ENCODE measurements around the gene CX3CL1.
"Not testable (repeated sequence)": the region's sequence is repeated elsewhere in the genome, so short reads cannot be mapped to it uniquely, and the experiment has no call there.

The CX3CL1 gene

DNA sequence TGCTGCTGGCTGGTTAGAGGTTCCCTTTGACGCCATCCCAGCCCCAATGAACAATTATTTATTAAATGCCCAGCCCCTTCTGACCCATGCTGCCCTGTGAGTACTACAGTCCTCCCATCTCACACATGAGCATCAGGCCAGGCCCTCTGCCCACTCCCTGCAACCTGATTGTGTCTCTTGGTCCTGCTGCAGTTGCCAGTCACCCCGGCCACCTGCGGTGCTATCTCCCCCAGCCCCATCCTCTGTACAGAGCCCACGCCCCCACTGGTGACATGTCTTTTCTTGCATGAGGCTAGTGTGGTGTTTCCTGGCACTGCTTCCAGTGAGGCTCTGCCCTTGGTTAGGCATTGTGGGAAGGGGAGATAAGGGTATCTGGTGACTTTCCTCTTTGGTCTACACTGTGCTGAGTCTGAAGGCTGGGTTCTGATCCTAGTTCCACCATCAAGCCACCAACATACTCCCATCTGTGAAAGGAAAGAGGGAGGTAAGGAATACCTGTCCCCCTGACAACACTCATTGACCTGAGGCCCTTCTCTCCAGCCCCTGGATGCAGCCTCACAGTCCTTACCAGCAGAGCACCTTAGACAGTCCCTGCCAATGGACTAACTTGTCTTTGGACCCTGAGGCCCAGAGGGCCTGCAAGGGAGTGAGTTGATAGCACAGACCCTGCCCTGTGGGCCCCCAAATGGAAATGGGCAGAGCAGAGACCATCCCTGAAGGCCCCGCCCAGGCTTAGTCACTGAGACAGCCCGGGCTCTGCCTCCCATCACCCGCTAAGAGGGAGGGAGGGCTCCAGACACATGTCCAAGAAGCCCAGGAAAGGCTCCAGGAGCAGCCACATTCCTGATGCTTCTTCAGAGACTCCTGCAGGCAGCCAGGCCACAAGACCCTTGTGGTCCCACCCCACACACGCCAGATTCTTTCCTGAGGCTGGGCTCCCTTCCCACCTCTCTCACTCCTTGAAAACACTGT, 11.3 kb downstream of the CX3CL1 start:
- no peak for DNase-seq

DNA sequence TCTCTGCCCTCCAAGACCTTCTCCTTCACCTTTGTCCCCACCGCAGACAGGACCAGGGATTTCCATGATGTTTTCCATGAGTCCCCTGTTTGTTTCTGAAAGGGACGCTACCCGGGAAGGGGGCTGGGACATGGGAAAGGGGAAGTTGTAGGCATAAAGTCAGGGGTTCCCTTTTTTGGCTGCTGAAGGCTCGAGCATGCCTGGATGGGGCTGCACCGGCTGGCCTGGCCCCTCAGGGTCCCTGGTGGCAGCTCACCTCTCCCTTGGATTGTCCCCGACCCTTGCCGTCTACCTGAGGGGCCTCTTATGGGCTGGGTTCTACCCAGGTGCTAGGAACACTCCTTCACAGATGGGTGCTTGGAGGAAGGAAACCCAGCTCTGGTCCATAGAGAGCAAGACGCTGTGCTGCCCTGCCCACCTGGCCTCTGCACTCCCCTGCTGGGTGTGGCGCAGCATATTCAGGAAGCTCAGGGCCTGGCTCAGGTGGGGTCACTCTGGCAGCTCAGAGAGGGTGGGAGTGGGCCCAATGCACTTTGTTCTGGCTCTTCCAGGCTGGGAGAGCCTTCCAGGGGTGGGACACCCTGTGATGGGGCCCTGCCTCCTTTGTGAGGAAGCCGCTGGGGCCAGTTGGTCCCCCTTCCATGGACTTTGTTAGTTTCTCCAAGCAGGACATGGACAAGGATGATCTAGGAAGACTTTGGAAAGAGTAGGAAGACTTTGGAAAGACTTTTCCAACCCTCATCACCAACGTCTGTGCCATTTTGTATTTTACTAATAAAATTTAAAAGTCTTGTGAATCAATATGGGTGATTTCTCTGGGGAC, 12.2 kb downstream of the CX3CL1 start:
- DNase-seq, result no peak

DNA sequence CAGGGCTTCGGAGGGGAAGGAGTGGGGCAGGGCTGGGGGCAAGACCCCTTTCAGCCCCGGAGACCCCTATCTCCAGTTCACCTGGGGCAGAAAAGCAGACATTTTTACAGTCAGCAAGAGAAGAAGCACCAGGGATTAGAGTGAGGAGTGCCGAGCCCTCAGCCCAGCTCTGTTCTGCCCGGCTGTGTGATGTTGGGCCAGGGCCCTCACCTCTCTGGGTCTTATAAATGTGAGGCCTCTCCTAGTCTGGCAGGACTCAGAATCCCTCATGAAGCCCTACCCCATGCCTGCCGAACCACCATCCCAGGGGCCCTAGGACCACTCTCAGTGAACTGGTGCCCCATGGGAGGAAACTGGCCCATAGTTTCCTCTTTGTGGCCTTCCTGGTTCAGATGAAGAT, 12.8 kb downstream of the CX3CL1 start:
- no peak for DNase-seq

DNA sequence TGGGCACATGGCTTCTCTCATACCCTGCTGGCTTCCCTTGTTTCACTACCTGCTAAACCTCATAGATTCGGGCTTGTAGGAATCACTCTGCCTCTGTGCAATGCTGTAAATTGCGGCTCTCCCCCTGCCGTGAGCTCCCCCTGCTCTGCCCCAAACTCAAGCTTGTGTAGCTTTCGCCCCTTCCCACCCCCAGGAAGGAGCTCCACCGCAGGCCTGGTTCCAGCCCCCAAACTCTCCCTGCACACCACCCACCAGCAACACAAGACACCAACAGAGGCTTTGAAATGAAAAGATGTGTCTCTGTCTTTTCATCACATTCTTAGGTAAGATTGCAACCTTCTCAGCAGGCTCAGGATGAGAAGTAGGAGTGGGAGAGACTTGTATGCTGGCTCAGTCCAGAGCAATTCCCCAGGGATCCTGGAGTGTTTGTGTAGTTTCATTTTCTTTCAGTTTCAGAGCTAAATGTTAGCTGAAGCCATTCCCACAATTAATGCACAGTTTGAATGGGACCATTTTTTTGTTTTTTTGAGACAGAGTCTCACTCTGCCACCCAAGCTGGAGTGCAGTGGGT, 14.2 kb downstream of the CX3CL1 start:
- peak in 2 of 3 experiments; percentile 11 to 65 for DNase-seq

DNA sequence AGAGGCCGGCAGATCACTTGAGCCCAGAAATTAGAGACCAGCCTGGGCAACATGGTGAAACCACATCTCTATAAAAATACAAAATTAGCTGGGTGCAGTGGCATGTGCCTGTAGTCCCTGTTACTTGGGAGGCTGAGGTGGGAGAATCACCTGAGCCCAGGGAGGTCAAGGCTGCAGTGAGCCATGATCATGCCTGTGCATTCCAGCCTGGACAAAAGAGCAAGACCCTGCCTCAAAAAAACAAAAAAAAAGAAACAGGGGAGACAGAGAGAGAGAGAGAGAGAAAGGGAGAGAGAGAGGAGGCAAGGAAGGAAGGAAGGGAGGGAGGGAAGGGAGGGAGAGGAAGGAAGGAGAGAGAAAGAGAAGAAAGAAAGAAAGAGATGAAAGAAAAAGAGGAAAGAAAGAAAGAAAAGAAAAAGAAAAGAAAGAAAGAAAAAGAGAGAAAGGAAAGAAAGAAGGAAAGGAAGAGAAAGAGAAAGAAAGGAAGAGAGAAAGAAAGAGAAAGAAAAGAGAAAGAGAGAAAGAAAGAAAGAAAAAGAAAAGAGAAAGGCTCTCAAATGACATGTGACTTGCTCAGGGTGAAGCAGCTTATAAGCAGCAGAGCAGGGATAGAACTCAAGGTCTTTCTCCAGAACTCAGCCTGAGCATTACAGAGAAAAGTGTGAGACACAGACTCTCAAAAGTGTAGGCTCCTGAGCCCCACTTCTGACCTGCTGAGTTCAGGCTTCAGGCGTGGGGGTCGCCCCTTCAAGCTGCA, 15.5 kb downstream of the CX3CL1 start:
- DNase-seq, result no peak

DNA sequence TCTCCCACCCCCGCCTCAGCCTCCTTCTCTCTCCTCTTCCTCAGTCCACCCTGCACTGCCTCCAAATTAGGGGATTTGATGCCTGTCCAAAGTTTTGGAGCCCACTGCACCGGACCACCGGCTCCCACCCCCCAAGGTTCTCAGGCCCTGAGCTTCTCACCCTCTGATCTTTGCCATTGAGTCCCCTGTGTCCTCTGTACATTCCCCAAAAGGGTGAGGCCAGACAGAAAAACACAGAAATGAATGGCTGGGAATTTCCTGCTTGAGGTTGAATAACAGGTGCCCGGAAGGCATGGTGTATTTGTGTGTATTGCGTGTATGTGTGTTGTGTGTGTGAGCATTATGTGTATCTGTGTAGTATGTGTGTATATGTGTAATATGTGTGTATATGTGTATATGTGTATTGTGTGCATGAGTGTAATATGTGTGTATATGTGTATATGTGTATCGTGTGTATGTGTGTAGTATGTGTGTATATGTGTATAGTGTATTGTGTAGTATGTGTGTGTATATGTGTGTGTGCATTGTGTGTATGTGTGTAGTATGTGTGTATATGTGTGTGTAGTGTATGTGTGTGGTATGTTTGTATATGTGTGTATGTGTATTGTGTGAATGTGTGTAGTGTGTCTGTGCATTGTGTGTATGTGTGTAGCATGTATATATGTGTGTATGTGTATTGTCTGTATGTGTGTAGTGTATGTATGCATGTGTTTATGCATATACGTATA, 16.2 kb downstream of the CX3CL1 start:
- no peak for DNase-seq

- no peak for DNase-seq
Observed at GRCh38 chr16:57389087-57389468, 16.8 kb downstream of the CX3CL1 start.

DNA sequence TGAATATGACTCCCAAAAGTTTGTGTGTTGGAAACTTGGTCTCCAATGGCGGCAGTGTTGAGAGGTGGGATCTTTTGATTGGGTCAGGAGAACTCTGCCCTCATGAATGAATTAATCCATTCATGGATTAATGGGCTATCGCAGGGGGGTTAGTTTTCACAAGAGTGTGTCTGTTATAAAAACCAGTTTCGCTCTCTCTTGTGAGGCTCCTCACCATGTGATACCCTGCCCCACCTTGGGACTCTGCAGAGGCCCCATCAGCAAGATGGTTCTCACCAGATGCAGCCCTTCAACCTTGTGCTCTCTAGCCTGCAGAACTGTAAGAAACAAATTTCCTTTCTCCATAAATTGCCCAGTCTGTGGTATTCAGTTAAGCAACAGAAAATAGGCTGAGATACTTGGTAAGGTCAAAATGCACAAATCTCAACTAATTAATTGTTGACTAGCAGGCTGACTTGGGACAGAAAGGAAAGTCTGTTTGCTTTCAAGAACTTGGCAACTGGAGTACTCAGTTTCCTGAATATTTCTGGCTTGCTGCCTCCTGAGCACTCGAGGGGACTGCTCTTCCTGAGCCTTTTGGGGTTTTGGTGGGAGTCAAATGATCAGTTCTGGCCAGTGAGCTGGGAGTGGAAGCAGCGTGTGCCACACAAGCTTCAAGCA, 18.5 kb downstream of the CX3CL1 start:
- no peak for DNase-seq

- DNase-seq, result no peak
Observed at GRCh38 chr16:57391300-57391699, 19.0 kb downstream of the CX3CL1 start.

- no peak for DNase-seq
Observed at GRCh38 chr16:57391708-57392107, 19.4 kb downstream of the CX3CL1 start.

- no peak for DNase-seq
Observed at GRCh38 chr16:57392694-57393093, 20.4 kb downstream of the CX3CL1 start.

GRCh38 chr16:57394444-57394843, 22.2 kb downstream of the CX3CL1 start:
- DNase-seq, result no peak

DNA sequence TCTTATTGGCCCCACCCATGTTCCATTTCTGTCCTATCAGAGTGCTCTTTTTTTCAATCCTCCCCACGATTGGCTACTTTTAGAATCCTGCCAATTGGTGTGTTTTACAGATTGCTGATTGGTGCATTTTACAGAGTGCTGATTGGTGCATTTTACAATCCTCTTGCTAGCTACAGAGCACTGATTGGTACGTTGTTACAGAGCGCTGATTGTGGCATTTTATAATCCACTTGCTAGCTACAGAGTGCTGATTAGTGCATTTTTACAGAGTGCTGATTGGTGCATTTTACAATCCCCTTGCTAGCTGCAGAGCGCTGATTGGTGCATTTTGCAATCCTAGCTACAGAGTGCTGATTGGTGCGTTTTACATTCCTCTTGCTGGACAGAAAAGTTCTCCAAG, 22.7 kb downstream of the CX3CL1 start:
- no peak for DNase-seq

GRCh38 chr16:57396786-57397185, 24.5 kb downstream of the CX3CL1 start:
- DNase-seq, result no peak

DNA sequence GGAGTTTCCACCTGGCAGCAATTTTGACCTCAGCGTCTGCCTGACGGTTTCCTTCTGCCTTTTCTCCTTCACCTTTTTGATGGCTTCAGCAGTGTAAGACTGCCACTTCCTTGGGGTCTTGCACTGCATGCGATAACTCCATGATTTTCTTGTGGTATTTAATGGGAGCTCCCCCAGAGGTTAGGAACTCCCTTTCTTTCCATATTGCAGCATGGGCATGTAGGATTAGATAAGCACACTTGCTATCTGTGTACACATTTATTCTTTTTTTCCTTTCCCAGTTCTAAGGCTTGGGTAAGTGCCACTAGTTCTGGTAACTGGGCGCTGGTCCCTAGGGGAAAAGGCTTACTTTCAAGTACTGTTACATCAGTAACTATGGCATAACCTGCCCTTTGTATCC, 25.2 kb downstream of the CX3CL1 start:
- not testable (repeated sequence) for DNase-seq

GRCh38 chr16:57401943-57402640, 29.8 kb downstream of the CX3CL1 start:
- DNase-seq, result no peak

GRCh38 chr16:57403965-57404817, 31.9 kb downstream of the CX3CL1 start, which contains the start of gene CCL17:
Gene CCL17 (plus strand): TSS chr16:57404767. CDS start chr16:57413933, 9,166 bp downstream.
- DNase-seq, result no peak

DNA sequence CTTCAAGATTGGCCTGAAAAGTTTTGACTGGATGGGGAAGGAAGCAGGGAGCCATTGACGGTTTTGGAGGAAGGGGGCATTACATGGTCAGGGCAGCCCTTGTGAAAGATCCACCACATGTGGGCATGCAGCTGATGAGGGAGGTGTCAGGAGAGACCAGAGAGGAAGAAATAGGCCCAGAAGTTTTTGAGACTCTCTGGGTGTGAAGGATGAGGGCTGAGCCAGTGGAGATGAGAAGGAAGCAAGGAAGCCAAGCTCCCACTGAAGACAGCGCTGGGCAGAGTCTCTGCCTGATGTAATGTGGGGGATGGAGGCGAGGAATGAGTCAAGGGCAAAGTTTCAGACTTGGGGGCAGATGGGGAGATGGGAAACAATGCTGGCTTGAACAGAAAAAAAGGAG, 32.8 kb downstream of the CX3CL1 start:
- DNase-seq, result no peak

DNA sequence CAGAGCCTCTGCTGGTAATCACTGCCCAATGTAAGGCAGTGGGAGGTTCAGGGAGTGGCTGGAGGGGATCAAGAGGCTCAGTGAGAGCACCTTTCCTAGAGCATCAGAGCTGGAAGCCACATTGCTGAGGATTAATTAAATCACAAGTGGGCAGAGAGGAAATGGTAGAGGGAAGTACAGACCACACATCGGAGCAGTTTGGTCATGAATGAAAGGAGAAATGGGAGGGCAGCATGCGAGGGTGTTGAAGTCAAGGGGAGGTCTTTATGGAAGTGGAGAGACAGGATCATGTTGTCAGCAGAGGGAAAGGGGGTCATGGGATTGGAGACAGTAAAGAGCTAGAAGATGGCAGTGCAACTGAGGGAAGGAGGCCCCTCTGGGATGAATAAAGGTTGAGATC, 34.6 kb downstream of the CX3CL1 start:
- DNase-seq, result no peak
